GM23338 (cell line): ENCODE results near the gene ALAD. TPM values are rescaled to one million over a fixed set of nuclear protein-coding genes. Genes with fewer than 3 reads are reported as not detected.

Source experiments
- ATAC-seq: fragments of 200-7000 bp; cut with Tn5 transposase; 3 replicates; pipeline ENCODE4 v1.9.1; 2020
- DNase-seq: peaks from one replicate; pipeline ENCODE4 v3.0.0-alpha.2; 2015; ENCODE audit warnings: low spot score
- H2AFZ ChIP-seq: fragments of 200-600 bp; sonication (generic); 2 replicates; pipeline ENCODE4 v1.8.0; 2016; ENCODE audit warnings: antibody characterized with exemption, mild to moderate bottlenecking, moderate library complexity
- H3F3A ChIP-seq: fragments of 200-600 bp; sonication (generic); replicated peaks from 2 replicates; pipeline ENCODE4 v1.8.0; 2017; ENCODE audit warnings: antibody characterized with exemption, mixed run types, low read depth
- H3K27ac ChIP-seq: fragments of 200-600 bp; sonication (generic); 2 replicates; pipeline ENCODE4 v1.6.1; 2016; ENCODE audit warnings: low read depth
- H3K27me3 ChIP-seq: fragments of 200-600 bp; sonication (generic); 2 replicates; pipeline ENCODE4 v1.8.0; 2016; ENCODE audit warnings: mild to moderate bottlenecking, mixed run types, moderate library complexity; ENCODE audit not compliant: insufficient read depth
- H3K36me3 ChIP-seq: fragments of 200-600 bp; sonication (generic); 2 replicates; pipeline ENCODE4 v1.8.0; 2016; ENCODE audit warnings: mild to moderate bottlenecking; ENCODE audit not compliant: insufficient read depth
- H3K4me1 ChIP-seq: fragments of 200-600 bp; sonication (generic); 2 replicates; pipeline ENCODE4 v1.8.0; 2016; ENCODE audit warnings: mild to moderate bottlenecking, moderate library complexity; ENCODE audit not compliant: insufficient read depth
- H3K4me2 ChIP-seq: fragments of 200-600 bp; sonication (generic); 2 replicates; pipeline ENCODE4 v1.7.1; 2017; ENCODE audit warnings: mixed run types
- H3K4me3 ChIP-seq: fragments of 200-600 bp; sonication (generic); 2 replicates; pipeline ENCODE4 v1.6.1; 2016; ENCODE audit warnings: mixed run types
- H3K79me2 ChIP-seq: fragments of 200-600 bp; sonication (generic); replicated peaks from 2 replicates; pipeline ENCODE4 v1.8.0; 2017; ENCODE audit warnings: mild to moderate bottlenecking; ENCODE audit not compliant: insufficient read depth
- H3K9me2 ChIP-seq: fragments of 200-600 bp; sonication (generic); 2 replicates; pipeline ENCODE4 v1.8.0; 2017; ENCODE audit not compliant: insufficient read depth
- H4K20me1 ChIP-seq: fragments of 200-600 bp; sonication (generic); replicated peaks from 2 replicates; pipeline ENCODE4 v1.8.0; 2017; ENCODE audit warnings: mild to moderate bottlenecking; ENCODE audit not compliant: insufficient read depth
- H3K27ac Mint-ChIP-seq: 2 replicates; pipeline ENCODE4 v1.8.0; 2020; ENCODE audit warnings: inconsistent platforms, mild to moderate bottlenecking, moderate library complexity, mixed read lengths
- H3K27me3 Mint-ChIP-seq: 3 replicates; pipeline ENCODE4 v1.8.0; 2022; ENCODE audit warnings: low read depth, mild to moderate bottlenecking, moderate library complexity, mixed read lengths, inconsistent platforms; ENCODE audit not compliant: insufficient read depth, poor library complexity
- H3K36me3 Mint-ChIP-seq: 3 replicates; pipeline ENCODE4 v1.8.0; 2021; ENCODE audit warnings: low read depth, mild to moderate bottlenecking, inconsistent platforms, moderate library complexity, mixed read lengths
- H3K4me1 Mint-ChIP-seq: 3 replicates; pipeline ENCODE4 v1.8.0; 2020; ENCODE audit warnings: mild to moderate bottlenecking, inconsistent platforms, mixed read lengths
- H3K4me3 Mint-ChIP-seq: 3 replicates; pipeline ENCODE4 v1.8.0; 2021; ENCODE audit warnings: moderate library complexity, mild to moderate bottlenecking, inconsistent platforms, mixed read lengths
- H3K9me3 Mint-ChIP-seq: 3 replicates; pipeline ENCODE4 v1.8.0; 2020; ENCODE audit warnings: moderate library complexity, mild to moderate bottlenecking, inconsistent platforms, mixed read lengths
- CREB1 ChIP-seq: fragments of 250-450 bp; sonication (Bioruptor Pico); IDR thresholded peaks from 2 replicates; pipeline ENCODE4 v1.5.0; 2020; ENCODE audit warnings: low read depth, mild to moderate bottlenecking, moderate library complexity
- CTCF ChIP-seq, 2 experiments: fragments of 200-600 bp in 1 of 2; sonication (generic) in 1 of 2; conservative IDR thresholded peaks; 2 replicates each; pipeline versions ENCODE4 v1.5.1 to v1.6.1; 2016 to 2017; ENCODE audit warnings: antibody characterized with exemption in 2 of 2, low read depth in 2 of 2, mild to moderate bottlenecking in 2 of 2, moderate library complexity in 1 of 2
- ETS1 ChIP-seq: IDR thresholded peaks from 2 replicates; pipeline ENCODE4 v1.6.1; 2016; ENCODE audit warnings: antibody characterized with exemption
- EZH2 ChIP-seq: fragments of 200-600 bp; sonication (generic); IDR thresholded peaks from one replicate; pipeline ENCODE4 v1.8.0; 2017; ENCODE audit warnings: antibody characterized with exemption, mild to moderate bottlenecking, low read depth; ENCODE audit not compliant: unreplicated experiment
- EZH2phosphoT487 ChIP-seq: fragments of 200-600 bp; sonication (generic); IDR thresholded peaks from one replicate; pipeline ENCODE4 v1.8.1; 2018; ENCODE audit warnings: antibody characterized with exemption; ENCODE audit not compliant: unreplicated experiment
- JUNB ChIP-seq: IDR thresholded peaks from one replicate; pipeline ENCODE4 v1.6.1; 2016; ENCODE audit warnings: antibody characterized with exemption; ENCODE audit not compliant: unreplicated experiment
- NANOG ChIP-seq: IDR thresholded peaks from 2 replicates; pipeline ENCODE4 v1.6.1; 2016; ENCODE audit warnings: antibody characterized with exemption, borderline replicate concordance
- POLR2AphosphoS5 ChIP-seq: IDR thresholded peaks from 2 replicates; pipeline ENCODE4 v1.6.1; 2016; ENCODE audit warnings: antibody characterized with exemption, low read depth
- REST ChIP-seq: IDR thresholded peaks from one replicate; pipeline ENCODE4 v1.6.1; 2018; ENCODE audit warnings: antibody characterized with exemption; ENCODE audit not compliant: unreplicated experiment
- STAT1 ChIP-seq: IDR thresholded peaks from one replicate; pipeline ENCODE4 v1.6.1; 2016; ENCODE audit warnings: antibody characterized with exemption; ENCODE audit not compliant: unreplicated experiment
- ZNF114 ChIP-seq: fragments of 250-450 bp; sonication (Bioruptor Pico); IDR thresholded peaks from 2 replicates; pipeline ENCODE4 v1.5.0; 2020; ENCODE audit warnings: mild to moderate bottlenecking, moderate library complexity
- ZNF331 ChIP-seq: fragments of 250-450 bp; sonication (Bioruptor Pico); IDR thresholded peaks from 2 replicates; pipeline ENCODE4 v1.5.0; 2020; ENCODE audit warnings: low read depth, mild to moderate bottlenecking, moderate library complexity
- polyA plus RNA-seq: library from polyadenylated mRNA; unstranded; fragments of >200 nt; fragmentation: Nextera tagmentation; extraction: Ambion mirVana; gene quantifications from 2 replicates; pipeline ENCODE4 v1.2.1, GENCODE V29; 2016
- total RNA-seq: library from RNA; depleted of rRNA; stranded (reverse); fragments of >200 nt; shearing (Covaris generic); gene quantifications from 2 replicates; pipeline ENCODE4 v1.2.3, GENCODE V29; 2014

Gene ALAD
- total and polyA plus RNA-seq, 2 experiments from 2014 or later, result 7.1 to 10.1 TPM

DNA sequence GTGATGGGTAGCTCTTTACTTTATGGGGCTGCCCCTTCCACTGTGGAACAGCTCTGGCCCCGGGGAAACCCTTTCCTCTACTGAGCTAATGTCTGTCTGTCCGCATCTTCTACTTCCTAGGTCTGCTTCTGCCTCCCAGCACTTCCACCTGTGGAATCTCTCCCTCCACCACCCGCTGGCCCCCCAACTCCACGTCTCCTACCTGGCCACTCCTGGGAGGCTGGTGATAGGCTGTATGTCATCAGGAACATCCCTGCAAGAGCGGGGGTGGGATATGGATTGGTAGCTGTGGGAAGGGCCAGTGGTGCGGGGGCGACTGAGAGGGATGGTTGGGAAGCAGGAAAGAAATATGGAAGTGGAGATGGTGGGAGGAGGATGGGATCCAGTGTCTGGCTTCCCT, 9.2 kb downstream of the ALAD start (continued):
- TF ChIP-seq REST (no peak), ZNF331 (no peak), CREB1 (CRISPR knock-in tag) (no peak)

DNA sequence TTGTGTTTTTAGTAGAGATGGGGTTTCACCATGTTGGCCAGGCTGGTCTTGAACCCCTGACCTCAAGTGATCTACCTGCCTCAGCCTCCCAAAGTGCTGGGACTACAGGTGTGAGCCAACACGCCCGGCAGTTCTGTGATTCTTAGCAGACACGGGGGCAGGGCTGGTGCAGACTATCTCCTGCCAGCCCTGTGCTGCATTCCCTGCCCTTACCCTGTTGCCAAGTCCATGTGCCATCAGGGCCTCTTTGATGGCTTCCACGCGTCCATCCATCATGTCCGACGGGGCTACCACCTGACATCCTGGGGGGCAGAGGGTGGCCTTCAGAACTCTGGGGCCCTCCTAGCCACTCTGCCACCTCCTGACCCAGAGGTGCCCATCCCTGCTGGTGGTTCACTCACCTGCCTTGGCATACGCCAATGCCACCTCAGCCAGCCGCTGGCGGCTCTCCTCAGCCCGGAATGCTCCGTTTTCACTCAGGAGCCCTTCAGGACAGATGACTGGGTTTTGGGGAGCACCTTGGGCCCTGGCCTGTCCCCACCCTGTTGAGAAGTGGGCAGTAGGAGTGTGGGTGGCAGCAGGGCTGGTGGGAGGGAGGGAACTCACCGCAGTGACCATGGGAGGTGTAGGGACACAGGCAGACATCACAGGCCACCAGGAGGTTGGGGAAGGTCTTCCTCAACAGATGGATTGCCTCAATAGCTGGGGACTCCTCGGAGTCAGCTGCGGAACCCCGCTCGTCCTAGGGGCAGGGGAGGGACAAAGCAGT, 10.7 kb downstream of the ALAD start:
- Mint-ChIP-seq H3K36me3 (peaks cover 11% of the 10 kb centered on the region; the same call in 2 of the 3 replicates), H3K27ac (no peak overlapping the region), H3K4me1 (no peaks in the 10 kb centered on the region), H3K27me3 (peaks cover 5% of the 10 kb centered on the region), H3K9me3 (no peaks in the 10 kb centered on the region), H3K4me3 (no peak overlapping the region)
- Histone ChIP-seq H3K27ac (no peak overlapping the region), H3K9me2 (no peaks in the 10 kb centered on the region), H3K36me3 (no peaks in the 10 kb centered on the region), H3K27me3 (no peaks in the 10 kb centered on the region), H3K4me3 (no peak overlapping the region), H3K4me1 (no peaks in the 10 kb centered on the region), H3K79me2 (no peaks in the 10 kb centered on the region), H2AFZ (no peak overlapping the region), H3K4me2 (no peak overlapping the region), H4K20me1 (peaks cover 2% of the 10 kb centered on the region; the same call in 1 of the 2 replicates), H3F3A (no peaks in the 10 kb centered on the region)
- DNase-seq, result no peak
- ATAC-seq, result no peak
- TF ChIP-seq JUNB (no peak), CTCF (conservative IDR thresholded peaks at IDR 0.05; ENCODE audit: low read depth in 2 of 2) (no peak), CREB1 (CRISPR knock-in tag) (no peak), STAT1 (no peak), EZH2phosphoT487 (no peak), POLR2AphosphoS5 (no peak), REST (no peak), ZNF331 (no peak), ZNF114 (CRISPR knock-in tag) (no peak), NANOG (no peak), EZH2 (no peak), ETS1 (no peak)
